Adrenal gland (tissue), 12 donors: ENCODE data around the gene HIC2. TPM values are rescaled to one million over a fixed set of nuclear protein-coding genes. Genes with fewer than 3 reads are reported as not detected.
"Not testable (repeated sequence)": the region's sequence is repeated elsewhere in the genome, so short reads cannot be mapped to it uniquely, and the experiment has no call there.

Experiments used
- DNase-seq, 7 donors: peaks; one replicate each; pipeline ENCODE4 v3.0.0-alpha.2; 2019 to 2020
- H3K27ac ChIP-seq, 5 donors: fragments of 200-600 bp; sonication (generic) in 4 of 5; 1 replicate in 3 of 5; 2 replicates in 2 of 5; pipeline versions ENCODE4 v1.5.1 to v1.8.0; 2016 to 2020; ENCODE audit warnings: mild to moderate bottlenecking in 1 of 5
- H3K27me3 ChIP-seq: fragments of 200-600 bp; 2 replicates; pipeline ENCODE4 v1.8.0; 2021
- H3K36me3 ChIP-seq, 2 donors: fragments of 200-600 bp; replicated peaks in 1 of 2; 1 replicate in 1 of 2; 2 replicates in 1 of 2; pipeline versions ENCODE4 v1.5.1 to v1.8.0; 2018 to 2022
- H3K4me1 ChIP-seq, 2 donors: fragments of 200-600 bp; replicated peaks in 1 of 2; 1 replicate in 1 of 2; 2 replicates in 1 of 2; pipeline versions ENCODE4 v1.5.1 to v1.8.0; 2018 to 2021
- H3K4me3 ChIP-seq, 4 donors: fragments of 200-600 bp; sonication (generic) in 3 of 4; one replicate each; pipeline ENCODE4 v1.5.1; 2016 to 2018
- H3K9me3 ChIP-seq, 3 donors: fragments of 200-600 bp; sonication (generic) in 1 of 3; replicated peaks in 1 of 3; 1 replicate in 2 of 3; 2 replicates in 1 of 3; pipeline versions ENCODE4 v1.5.1 to v1.8.0; 2016 to 2021
- POLR2A ChIP-seq, 2 donors: fragments of 450-650 bp; IDR thresholded peaks; one replicate each; pipeline ENCODE4 v1.6.1; 2017; ENCODE audit warnings: antibody characterized with exemption in 2 of 2, mild to moderate bottlenecking in 2 of 2, moderate library complexity in 1 of 2
- WGBS, 4 donors: extraction: QIAGEN DNeasy Blood & Tissue Kit in 2 of 4; methylation state at CpG; one replicate each; pipeline versions ENCODE4 v1.1.5 to v1.1.7; 2013 to 2017; 5-methylcytosine and 5-hydroxymethylcytosine counted together
- intact Hi-C, 2 donors: fragments of 100-400 bp; cut with DNase I; formaldehyde crosslinking; loops; one replicate each; pipeline versions ENCODE4 v1.14.1 to v1.15.0; 2022 to 2023
- polyA plus RNA-seq, 3 donors: library from polyadenylated mRNA; stranded (reverse); fragments of 200-250 nt in 2 of 3; fragments of 350-450 nt in 1 of 3; fragmentation: Illumina TruSeq in 1 of 3; extraction: RNeasy Lipid Tissue Mini Kit (QIAGEN cat#74804) in 1 of 3; gene quantifications; one replicate each; pipeline ENCODE4 v1.2.3, GENCODE V29; 2013 to 2014
- total RNA-seq, 9 donors: library from RNA; depleted of rRNA in 4 of 9; stranded (reverse); fragments of >200 nt in 4 of 9; fragments of 120-200 nt in 1 of 9; fragmentation: NEBNext Ultra II Directional in 1 of 9; extraction: Animal tissue kit (Norgen Biotek cat#: 25700) in 1 of 9; gene quantifications; one replicate each; pipeline versions ENCODE4 v1.1.0 to v1.2.4, GENCODE V29; 2013 to 2023
- TF ChIP-seq, protein P1 (sequence below), 6 experiments: fragments of 450-650 bp in 4 of 6; fragments of 200-600 bp in 2 of 6; sonication (generic) in 1 of 6; IDR thresholded peaks; 1 replicate in 5 of 6; 2 replicates in 1 of 6; pipeline versions ENCODE4 v1.5.1 to v1.8.0; 2016 to 2021; ENCODE audit warnings: antibody characterized with exemption in 6 of 6, mild to moderate bottlenecking in 2 of 6, moderate library complexity in 1 of 6
- donor health status: healthy with polysubstance abuse.
- donor health status: Bipolar disorder and iron deficiency.
- donor health status: DM: yes; HTN: yes; CAD: no.
- donor health status: DM: no; HTN: no; CAD: no.
- donor health status: DM: no; HTN: no; CAD: no.
- donor health status: DM: yes; HTN: yes; CAD: no.

Gene HIC2
- total and polyA plus RNA-seq, 12 donors = 0.57 to 7.9 (median 2.5) TPM

DNA sequence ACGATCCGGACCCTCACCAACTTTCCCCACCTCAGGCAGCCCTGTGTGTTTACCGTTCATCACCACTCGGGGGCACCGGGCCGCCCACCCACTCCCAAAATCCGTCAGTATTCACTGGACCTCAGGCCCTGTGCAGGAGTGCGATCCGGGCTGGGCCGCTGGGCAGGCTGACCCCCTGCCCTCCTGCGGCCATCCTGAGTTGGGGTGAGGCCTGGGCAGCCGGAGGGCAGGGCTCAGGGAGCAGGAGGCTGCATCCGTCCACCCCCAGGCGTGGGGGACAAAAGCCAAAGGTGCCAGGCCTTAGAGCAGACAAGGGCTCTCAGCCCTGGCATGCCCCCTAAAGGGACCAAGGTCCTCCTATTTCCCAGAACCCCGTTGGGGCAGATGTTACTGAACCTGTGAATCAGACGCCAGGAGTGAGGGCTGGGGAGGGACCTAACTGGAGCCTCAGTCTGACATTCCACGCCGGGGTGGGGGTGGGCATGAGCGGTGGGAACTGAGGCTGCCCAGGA is 33.2 kb downstream of the HIC2 start:
- Histone ChIP-seq H3K36me3 (peaks cover 0 to 20% of the 10 kb centered on the region in 2 donors), H3K4me1 (no peaks in the 10 kb centered on the region), H3K27ac (no peak overlapping the region), H3K9me3 (no peaks in the 10 kb centered on the region), H3K4me3 (no peak overlapping the region), H3K27me3 (no peaks in the 10 kb centered on the region)
- no peak for TF ChIP-seq POLR2A (IDR thresholded peaks at IDR 0.05)
- 84 to 92% (median 87%) methylated on average over 6 to 19 of the region's 19 CpGs for WGBS, 4 donors
- intact Hi-C loops = no loop called here
- DNase-seq = peak in 3 of 7 donors; percentile 12 to 27 (median 17)

DNA sequence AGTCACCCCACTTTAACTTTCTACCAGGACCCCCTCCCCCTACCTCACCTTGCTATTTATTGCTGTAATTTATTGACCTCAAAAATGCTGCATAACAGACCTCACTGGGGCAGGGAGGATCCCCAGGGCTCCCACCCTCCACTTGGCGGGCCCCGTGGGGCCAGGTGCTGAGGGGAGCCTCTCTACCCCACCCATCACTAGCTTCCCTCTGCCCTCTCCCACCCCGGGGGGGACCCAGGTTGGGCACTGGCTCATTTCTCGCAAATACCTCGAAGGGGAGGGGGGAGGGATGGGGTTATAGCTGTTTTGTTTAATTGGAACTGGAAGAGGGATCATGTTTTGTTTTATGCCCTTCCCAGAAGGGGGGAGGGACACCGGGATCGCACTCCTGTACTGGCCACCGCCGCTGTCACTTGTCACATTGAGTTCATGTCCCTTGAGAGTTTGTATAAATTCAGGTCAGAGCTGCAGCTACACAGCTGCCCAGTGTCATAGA is 33.7 kb downstream of the HIC2 start:
- WGBS, 4 donors = 87 to 90% (median 87%) methylated on average over 6 to 9 of the region's 9 CpGs

DNA sequence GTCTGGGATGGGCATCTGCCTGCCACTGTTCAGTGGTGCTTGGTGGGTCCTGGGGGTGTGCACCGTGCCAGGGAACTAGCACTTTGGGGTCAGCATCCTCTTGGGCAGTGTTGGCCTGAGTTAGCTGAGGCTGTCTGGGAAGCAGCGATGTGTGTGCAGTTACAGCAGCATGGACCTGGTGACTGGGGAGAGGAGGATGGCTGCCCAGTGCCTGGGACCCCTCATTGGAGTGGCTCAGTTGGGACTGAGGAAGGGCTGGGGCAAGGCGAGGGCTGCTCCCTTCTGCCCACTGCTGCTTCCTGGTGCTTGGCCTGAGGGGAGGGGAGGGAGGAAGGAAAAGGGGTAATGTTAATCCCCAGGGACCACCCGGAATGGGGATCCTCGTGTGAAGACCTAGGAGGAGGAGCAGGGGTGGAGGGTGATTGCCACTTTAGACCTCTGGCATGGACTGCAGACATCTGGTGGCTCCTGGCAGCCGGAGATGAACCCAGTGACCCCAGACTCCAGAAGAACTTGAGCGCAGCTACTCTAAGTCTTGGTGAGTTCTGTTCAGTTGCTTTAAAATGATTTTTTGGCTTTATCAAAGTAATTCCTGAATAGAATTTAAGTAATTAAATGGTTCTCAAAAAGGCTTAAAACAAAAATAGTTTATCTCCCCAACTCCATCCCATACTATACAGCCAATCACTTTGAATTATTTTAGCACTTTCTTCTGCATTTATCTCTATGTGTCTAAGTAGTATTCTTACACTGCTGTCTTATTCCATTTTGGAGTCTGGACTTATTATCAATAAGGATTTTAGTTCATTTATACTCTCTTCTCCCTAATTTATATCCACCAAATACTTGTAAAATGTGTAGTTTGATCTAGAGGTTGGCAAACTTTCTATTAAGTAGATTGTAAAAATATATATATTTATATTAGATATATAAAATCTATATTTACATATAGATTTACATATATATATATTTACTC is 34.7 kb downstream of the HIC2 start:
- peaks cover 0 to 6% of the 10 kb centered on the region in 2 donors for H3K36me3 ChIP-seq
- peak in 2 of 7 donors; percentile 9 to 33 for DNase-seq
- TF ChIP-seq, protein P1, sequence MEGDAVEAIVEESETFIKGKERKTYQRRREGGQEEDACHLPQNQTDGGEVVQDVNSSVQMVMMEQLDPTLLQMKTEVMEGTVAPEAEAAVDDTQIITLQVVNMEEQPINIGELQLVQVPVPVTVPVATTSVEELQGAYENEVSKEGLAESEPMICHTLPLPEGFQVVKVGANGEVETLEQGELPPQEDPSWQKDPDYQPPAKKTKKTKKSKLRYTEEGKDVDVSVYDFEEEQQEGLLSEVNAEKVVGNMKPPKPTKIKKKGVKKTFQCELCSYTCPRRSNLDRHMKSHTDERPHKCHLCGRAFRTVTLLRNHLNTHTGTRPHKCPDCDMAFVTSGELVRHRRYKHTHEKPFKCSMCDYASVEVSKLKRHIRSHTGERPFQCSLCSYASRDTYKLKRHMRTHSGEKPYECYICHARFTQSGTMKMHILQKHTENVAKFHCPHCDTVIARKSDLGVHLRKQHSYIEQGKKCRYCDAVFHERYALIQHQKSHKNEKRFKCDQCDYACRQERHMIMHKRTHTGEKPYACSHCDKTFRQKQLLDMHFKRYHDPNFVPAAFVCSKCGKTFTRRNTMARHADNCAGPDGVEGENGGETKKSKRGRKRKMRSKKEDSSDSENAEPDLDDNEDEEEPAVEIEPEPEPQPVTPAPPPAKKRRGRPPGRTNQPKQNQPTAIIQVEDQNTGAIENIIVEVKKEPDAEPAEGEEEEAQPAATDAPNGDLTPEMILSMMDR (IDR thresholded peaks at IDR 0.05) = no peak
- no peak for TF ChIP-seq POLR2A (IDR thresholded peaks at IDR 0.05)
- H3K9me3 ChIP-seq = no peaks in the 10 kb centered on the region
- H3K4me3 ChIP-seq = no peak overlapping the region
- no peaks in the 10 kb centered on the region for H3K27me3 ChIP-seq
- intact Hi-C loops = no loop called here
- H3K27ac ChIP-seq = no peak overlapping the region
- H3K4me1 ChIP-seq = no peaks in the 10 kb centered on the region
- 77 to 86% (median 83%) methylated on average over 7 of the region's 7 CpGs for WGBS, 4 donors

More for the DNA sequence above, 33.7 kb downstream of the HIC2 start:
- Histone ChIP-seq H3K9me3 (no peaks in the 10 kb centered on the region), H3K27ac (no peak overlapping the region), H3K4me3 (no peak overlapping the region), H3K36me3 (peaks cover 0 to 15% of the 10 kb centered on the region in 2 donors), H3K4me1 (no peaks in the 10 kb centered on the region), H3K27me3 (no peaks in the 10 kb centered on the region)
- intact Hi-C loops = no loop called here
- TF ChIP-seq POLR2A (IDR thresholded peaks at IDR 0.05) = no peak
- TF ChIP-seq, protein P1 (IDR thresholded peaks at IDR 0.05) = no peak
- DNase-seq = peak in 2 of 7 donors; percentile 9 to 39

DNA sequence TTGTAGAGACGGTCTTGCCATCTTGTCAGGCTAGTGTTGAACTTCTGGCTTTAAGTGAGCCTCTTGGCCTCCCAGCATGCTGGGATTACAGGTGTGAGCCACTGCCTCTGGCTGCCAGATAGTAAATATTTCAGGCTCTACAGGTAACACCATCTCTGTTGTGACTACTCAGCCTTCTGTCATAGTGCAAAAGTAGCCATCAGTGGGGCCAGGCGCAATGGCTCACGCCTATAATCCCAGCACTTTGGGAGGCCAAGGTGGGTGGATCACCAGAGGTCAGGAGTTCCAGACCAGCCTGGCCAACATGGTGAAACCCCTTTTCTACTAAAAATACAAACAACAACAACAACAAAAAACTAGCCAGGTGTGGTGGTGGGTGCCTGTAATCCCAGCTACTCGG is 35.5 kb downstream of the HIC2 start:
- peak in 2 of 7 donors; percentile 3 to 37 for DNase-seq
- H3K27me3 ChIP-seq, intact Hi-C loops, H3K9me3 ChIP-seq, H3K4me3 ChIP-seq, H3K4me1 ChIP-seq, H3K27ac ChIP-seq, H3K36me3 ChIP-seq: not testable (repeated sequence)
- 85 to 94% (median 89%) methylated on average over 4 of the region's 4 CpGs for WGBS, 4 donors

DNA sequence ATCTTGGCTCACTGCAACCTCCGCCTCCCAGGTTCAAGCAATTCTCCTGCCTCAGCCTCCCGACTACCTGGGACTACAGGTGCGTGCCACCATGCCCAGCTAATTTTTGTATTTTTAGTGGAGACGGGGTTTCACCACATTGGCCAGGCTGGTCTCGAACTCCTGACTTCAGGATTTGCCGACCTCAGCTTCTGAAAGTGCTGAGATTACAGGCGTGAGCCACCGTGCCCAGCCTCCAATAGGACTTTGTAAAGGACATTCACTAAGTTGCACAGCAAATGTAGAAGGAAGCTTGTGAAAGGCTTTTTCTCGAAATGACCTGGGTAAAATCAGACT is 37.8 kb downstream of the HIC2 start:
- H3K9me3 ChIP-seq, H3K27me3 ChIP-seq, H3K4me1 ChIP-seq, H3K36me3 ChIP-seq, H3K4me3 ChIP-seq, intact Hi-C loops, H3K27ac ChIP-seq: not testable (repeated sequence)
- 88 to 96% (median 89%) methylated on average over 8 to 9 of the region's 9 CpGs for WGBS, 4 donors
- DNase-seq = peak in 1 of 7 donors; percentile 34
